ENCODE results near the gene LTBR. TPM values are rescaled to one million over a fixed set of nuclear protein-coding genes. Genes with fewer than 3 reads are reported as not detected.

The LTBR gene
- total and polyA plus RNA-seq, 10 of the 15 experiments (the other 5 are each of a cell fraction or from before 2014, with no cell fraction given) = 0.24 to 0.44 TPM; not detected in 8

GRCh38 chr12:6367969-6368892 lies 15.7 kb upstream of the LTBR start:
- CTCF ChIA-PET = interaction anchor here (0.9 to 3.5 kb wide), 13 partner anchors 10 to 385 kb away, joined by 3 to 37 read pairs (median 8); partner anchors contain the start of gene MLF2

GRCh38 chr12:6368906-6369525 lies 14.9 kb upstream of the LTBR start:
- H3K9me3 ChIP-seq (replicated peaks; ENCODE audit: control insufficient read depth, insufficient read depth, low read length) = no peaks in the 10 kb centered on the region
- no peak overlapping the region for H3K27ac ChIP-seq (ENCODE audit: control insufficient read depth, insufficient read depth)
- ChIA-PET POLR2A (no interaction called here), CTCF (interaction anchor here (1.9 to 3.5 kb wide), 3 partner anchors 34 to 46 kb away, joined by 12 to 37 read pairs (median 21); no protein-coding TSS in a partner anchor), SMC1A (ENCODE audit: uncharacterized antibody, unreplicated experiment) (interaction anchor here (0.8 to 2.5 kb wide), 4 partner anchors 30 to 84 kb away, joined by 4 to 15 read pairs (median 8); no protein-coding TSS in a partner anchor), RAD21 (ENCODE audit: unreplicated experiment) (interaction anchor here (2.0 kb wide), 1 partner anchor 43 kb away, joined by 12 read pairs; no protein-coding TSS in a partner anchor)
- BruUV-seq (replicated peaks) = no TSS peak
- H2AFZ ChIP-seq (ENCODE audit: control insufficient read depth, low read depth, low read length) = no peak overlapping the region
- no peak overlapping the region for H3K4me3 ChIP-seq
- H3K79me2 ChIP-seq (ENCODE audit: control insufficient read depth, insufficient read depth, low read length) = no peaks in the 10 kb centered on the region
- H3K4me2 ChIP-seq (ENCODE audit: control insufficient read depth, insufficient read depth) = no peak overlapping the region
- H3K36me3 ChIP-seq (ENCODE audit: control insufficient read depth in 2 of 2, insufficient read depth in 2 of 2, low read length in 1 of 2) = no peaks in the 10 kb centered on the region
- peaks cover 13% of the 10 kb centered on the region; the same call in 1 of the 2 replicates for H3K4me1 ChIP-seq (ENCODE audit: control insufficient read depth, insufficient read depth, low read length)
- no peaks in the 10 kb centered on the region for H4K20me1 ChIP-seq (ENCODE audit: control insufficient read depth, insufficient read depth)
- no peak overlapping the region for H3K9ac ChIP-seq (ENCODE audit: control insufficient read depth, insufficient read depth, low read length)
- no peak for ATAC-seq
- H3K27me3 ChIP-seq (replicated peaks in 1 of 2; ENCODE audit: control insufficient read depth in 2 of 2, insufficient read depth in 2 of 2, low read length in 1 of 2) = peaks cover 0 to under 1% of the 10 kb centered on the region in 2 experiments; a peak in 1 of 4 replicates
- 67% methylated on average over 9 of the region's 9 CpGs for WGBS (ENCODE audit: insufficient coverage, insufficient replicate concordance, low lambda C conversion rate, missing lambda C conversion rate)
- in situ Hi-C loops (cut with MboI) = no loop called here
- intact Hi-C loops (cut with micrococcal nuclease; ENCODE audit: unreplicated experiment) = no loop called here
- DNase-seq (ENCODE audit: low read depth, low spot score) = no peak
- FAIRE-seq = no peak
- TF ChIP-seq REST (IDR thresholded peaks at IDR 0.05; ENCODE audit: low read depth, low read length) (no peak), IKZF1 (conservative IDR thresholded peaks at IDR 0.05) (no peak), SREBF2 (IDR thresholded peaks at IDR 0.05; ENCODE audit: low read length) (no peak), STAT1 (conservative IDR thresholded peaks at IDR 0.05) (no peak), SKIL (IDR thresholded peaks at IDR 0.05; ENCODE audit: low read depth, poor library complexity, severe bottlenecking) (no peak), CREM (IDR thresholded peaks at IDR 0.05; ENCODE audit: low read depth) (no peak)

More at GRCh38 chr12:6367969-6368892, 15.7 kb upstream of the LTBR start:
- Histone ChIP-seq H3K4me3 (no peak overlapping the region), H3K4me1 (ENCODE audit: control insufficient read depth, insufficient read depth, low read length) (peaks cover 13% of the 10 kb centered on the region; the same call in 1 of the 2 replicates), H4K20me1 (ENCODE audit: control insufficient read depth, insufficient read depth) (no peaks in the 10 kb centered on the region), H3K4me2 (ENCODE audit: control insufficient read depth, insufficient read depth) (no peak overlapping the region), H2AFZ (ENCODE audit: control insufficient read depth, low read depth, low read length) (no peak overlapping the region), H3K9me3 (replicated peaks; ENCODE audit: control insufficient read depth, insufficient read depth, low read length) (no peaks in the 10 kb centered on the region), H3K9ac (ENCODE audit: control insufficient read depth, insufficient read depth, low read length) (no peak overlapping the region), H3K27ac (ENCODE audit: control insufficient read depth, insufficient read depth) (peak overlapping the region; percentile 20; the same call in 1 of the 2 replicates), H3K27me3 (replicated peaks in 1 of 2; ENCODE audit: control insufficient read depth in 2 of 2, insufficient read depth in 2 of 2, low read length in 1 of 2) (no peaks in the 10 kb centered on the region), H3K36me3 (ENCODE audit: control insufficient read depth in 2 of 2, insufficient read depth in 2 of 2, low read length in 1 of 2) (no peaks in the 10 kb centered on the region), H3K79me2 (ENCODE audit: control insufficient read depth, insufficient read depth, low read length) (no peaks in the 10 kb centered on the region)
- ATAC-seq (peak; percentile 56), DNase-seq (ENCODE audit: low read depth, low spot score) (no peak), FAIRE-seq (peak; percentile 13)
- ChIA-PET SMC1A (ENCODE audit: uncharacterized antibody, unreplicated experiment) (interaction anchor here (0.6 to 2.5 kb wide), 13 partner anchors 10 to 211 kb away, joined by 3 to 26 read pairs (median 5); partner anchors contain the start of genes GAPDH and TNFRSF1A), RAD21 (ENCODE audit: unreplicated experiment) (interaction anchor here (0.9 to 3.2 kb wide), 10 partner anchors 12 to 84 kb away, joined by 3 to 19 read pairs (median 4); no protein-coding TSS in a partner anchor), POLR2A (interaction anchor here (0.6 to 1.5 kb wide), 2 partner anchors 10 to 32 kb away, joined by 3 to 6 read pairs; no protein-coding TSS in a partner anchor)
- intact Hi-C loops (cut with micrococcal nuclease; ENCODE audit: unreplicated experiment) = no loop called here
- 45% methylated on average over 15 of the region's 15 CpGs for WGBS (ENCODE audit: insufficient coverage, insufficient replicate concordance, low lambda C conversion rate, missing lambda C conversion rate)
- in situ Hi-C loops (cut with MboI) = no loop called here
- no peak for TF ChIP-seq IRF4 (IDR thresholded peaks at IDR 0.05; ENCODE audit: low read depth, low read length)
- TF ChIP-seq SRF (IDR thresholded peaks at IDR 0.05; ENCODE audit: low read depth in 2 of 2, low read length in 2 of 2) = peak; percentile 49 to 95
- no TSS peak for BruUV-seq (replicated peaks)

Data from GM12878 (cell line).